Umbilical cord (tissue), 2 donors: ENCODE measurements around the gene CYP2W1. TPM values are rescaled to one million over a fixed set of nuclear protein-coding genes. Genes with fewer than 3 reads are reported as not detected.

Experiments
- DNase-seq: peaks from one replicate; pipeline ENCODE4 v3.0.0-alpha.2; 2015; ENCODE audit warnings: low spot score
- total RNA-seq: library from RNA; depleted of rRNA; stranded (reverse); fragments of >200 nt; gene quantifications from one replicate; pipeline ENCODE4 v1.2.3, GENCODE V29; 2014; ENCODE audit warnings: low replicate concordance; ENCODE audit not compliant: insufficient read depth

CYP2W1 gene
- total RNA-seq, 1 donor from 2014 or later, result 39.2 TPM

GRCh38 chr7:981793-982510 lies 1.0 kb upstream of the CYP2W1 start:
- DNase-seq, result peak; percentile 67

DNA sequence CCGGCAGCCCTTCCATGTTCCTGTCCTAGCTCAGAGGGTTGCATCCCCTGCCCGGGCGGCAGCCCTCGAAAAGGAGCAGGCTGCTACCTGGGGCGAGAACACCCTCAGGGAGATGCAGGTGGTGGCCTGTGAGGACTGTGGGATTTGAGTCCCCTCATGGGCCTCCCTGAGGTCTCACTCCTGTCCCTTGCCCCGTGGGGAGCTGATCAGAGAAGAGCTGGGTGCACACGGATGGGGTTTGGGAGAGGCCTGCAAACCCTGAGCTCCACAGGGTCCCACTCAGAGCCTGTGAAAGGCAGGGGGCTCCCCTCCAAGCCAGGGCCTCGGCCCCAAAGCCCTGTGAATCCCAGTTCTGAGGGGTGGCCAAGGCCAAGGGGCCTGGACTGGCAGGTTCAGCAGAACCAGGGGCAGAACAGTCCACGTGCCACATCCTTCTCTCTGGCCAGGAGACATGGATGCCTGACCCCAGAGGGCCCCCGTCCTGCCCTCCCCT lies 424 bp upstream of the CYP2W1 start:
- DNase-seq, result no peak

GRCh38 chr7:983616-984071 lies 663 bp downstream of the CYP2W1 start:
- no peak for DNase-seq

DNA sequence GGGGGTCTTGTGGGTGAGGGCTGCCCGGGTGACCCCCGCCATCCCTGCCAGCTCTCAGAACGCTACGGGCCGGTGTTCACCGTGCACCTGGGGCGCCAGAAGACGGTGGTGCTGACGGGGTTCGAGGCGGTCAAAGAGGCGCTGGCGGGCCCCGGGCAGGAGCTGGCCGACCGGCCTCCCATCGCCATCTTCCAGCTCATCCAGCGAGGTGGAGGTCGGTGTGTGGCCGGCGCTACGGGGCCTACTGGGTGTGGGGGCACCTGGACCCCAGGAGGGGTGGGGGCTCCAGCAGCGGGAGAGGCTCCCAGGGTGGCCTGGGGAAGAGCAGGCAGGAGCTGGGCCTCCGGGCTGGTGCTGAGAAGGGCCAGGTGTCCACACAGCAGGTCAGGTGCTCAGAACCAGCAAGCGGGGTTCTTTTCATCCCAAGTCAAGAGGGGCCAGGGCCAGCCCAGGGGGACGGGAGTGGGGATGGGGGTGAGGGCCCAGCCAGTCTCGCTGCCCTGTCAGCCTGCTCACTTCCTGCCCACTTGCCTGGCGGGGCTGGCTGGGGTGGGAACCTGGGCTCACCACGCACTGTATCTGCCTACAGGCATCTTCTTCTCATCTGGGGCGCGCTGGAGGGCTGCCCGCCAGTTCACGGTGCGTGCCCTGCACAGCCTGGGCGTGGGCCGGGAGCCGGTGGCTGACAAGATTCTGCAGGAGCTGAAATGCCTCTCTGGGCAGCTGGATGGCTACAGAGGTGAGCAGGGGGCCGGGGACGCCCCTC lies 1.6 kb downstream of the CYP2W1 start:
- DNase-seq, result no peak

DNA sequence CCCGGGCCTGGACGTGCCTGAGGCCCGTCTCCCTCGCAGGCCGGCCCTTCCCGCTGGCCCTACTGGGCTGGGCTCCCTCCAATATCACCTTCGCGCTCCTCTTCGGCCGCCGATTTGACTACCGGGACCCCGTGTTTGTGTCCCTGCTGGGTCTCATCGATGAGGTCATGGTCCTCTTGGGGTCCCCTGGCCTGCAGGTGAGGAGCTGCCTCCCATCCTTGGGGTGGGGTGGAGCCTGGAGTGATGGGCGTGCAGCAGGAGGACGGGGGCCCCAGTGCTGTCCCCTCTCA lies 2.1 kb downstream of the CYP2W1 start:
- no peak for DNase-seq

DNA sequence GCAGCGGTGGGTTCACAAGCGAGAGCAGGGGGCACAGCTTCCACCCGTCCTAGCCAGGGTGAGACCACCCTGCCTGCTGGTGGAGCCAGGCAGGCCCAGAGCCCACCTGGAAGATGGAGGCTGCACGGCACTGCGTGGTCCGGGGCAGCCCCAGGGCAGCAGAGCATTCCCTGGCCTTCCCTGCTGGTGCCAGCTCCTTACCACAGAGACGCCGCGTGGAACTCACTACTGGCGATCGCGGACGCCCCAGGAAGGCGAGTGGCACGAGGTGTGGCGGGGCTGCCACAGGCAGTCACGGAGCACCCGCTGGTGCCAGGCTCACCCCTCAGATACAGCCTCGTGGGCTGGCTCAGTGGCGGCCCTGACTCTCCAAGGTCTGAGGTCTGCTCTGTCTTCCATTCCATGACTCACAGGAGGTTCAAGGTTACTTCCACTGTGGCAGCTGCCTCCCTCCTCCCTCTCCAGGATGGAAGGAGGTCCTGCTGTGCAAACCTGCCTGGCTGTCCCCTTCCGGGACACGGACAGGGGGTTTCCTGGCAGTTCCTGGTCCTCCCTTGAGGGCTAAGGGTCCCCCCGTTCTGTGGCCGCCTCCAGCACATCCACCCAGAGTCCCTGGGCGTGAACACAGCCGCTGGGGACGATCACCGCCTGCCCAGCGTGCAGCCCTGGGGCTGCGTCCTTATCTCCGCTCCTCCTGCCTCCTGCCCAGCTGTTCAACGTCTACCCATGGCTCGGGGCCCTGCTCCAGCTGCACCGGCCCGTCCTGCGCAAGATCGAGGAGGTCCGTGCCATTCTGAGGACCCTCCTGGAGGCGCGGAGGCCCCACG lies 3.1 kb downstream of the CYP2W1 start:
- DNase-seq, result no peak

GRCh38 chr7:986766-987751 lies 4.1 kb downstream of the CYP2W1 start:
- DNase-seq, result no peak

DNA sequence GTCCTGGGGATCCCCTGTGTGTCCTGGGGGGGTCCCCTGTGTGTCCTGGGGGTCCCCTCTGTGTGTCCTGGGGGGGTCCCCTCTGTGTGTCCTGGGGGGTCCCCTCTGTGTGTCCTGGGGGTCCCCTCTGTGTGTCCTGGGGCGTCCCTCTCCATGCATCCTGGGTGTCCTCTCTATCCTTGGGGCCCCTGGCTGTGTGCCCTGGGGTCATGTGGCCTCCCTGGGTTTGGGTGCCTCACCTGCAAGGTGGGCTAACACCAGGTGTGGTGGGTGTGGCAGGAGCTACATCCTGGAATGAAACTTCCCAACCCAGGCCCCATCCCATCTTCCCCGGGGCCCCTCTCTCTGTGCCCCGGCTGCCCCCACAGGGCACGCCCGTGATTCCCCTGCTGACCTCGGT lies 4.9 kb downstream of the CYP2W1 start:
- DNase-seq, result no peak

GRCh38 chr7:988426-988911 lies 5.5 kb downstream of the CYP2W1 start:
- DNase-seq, result peak; percentile 40

GRCh38 chr7:988963-989529 lies 6.1 kb downstream of the CYP2W1 start:
- peak; percentile 42 for DNase-seq

- DNase-seq, result no peak
Observed at GRCh38 chr7:990352-990932, 7.5 kb downstream of the CYP2W1 start.

DNA sequence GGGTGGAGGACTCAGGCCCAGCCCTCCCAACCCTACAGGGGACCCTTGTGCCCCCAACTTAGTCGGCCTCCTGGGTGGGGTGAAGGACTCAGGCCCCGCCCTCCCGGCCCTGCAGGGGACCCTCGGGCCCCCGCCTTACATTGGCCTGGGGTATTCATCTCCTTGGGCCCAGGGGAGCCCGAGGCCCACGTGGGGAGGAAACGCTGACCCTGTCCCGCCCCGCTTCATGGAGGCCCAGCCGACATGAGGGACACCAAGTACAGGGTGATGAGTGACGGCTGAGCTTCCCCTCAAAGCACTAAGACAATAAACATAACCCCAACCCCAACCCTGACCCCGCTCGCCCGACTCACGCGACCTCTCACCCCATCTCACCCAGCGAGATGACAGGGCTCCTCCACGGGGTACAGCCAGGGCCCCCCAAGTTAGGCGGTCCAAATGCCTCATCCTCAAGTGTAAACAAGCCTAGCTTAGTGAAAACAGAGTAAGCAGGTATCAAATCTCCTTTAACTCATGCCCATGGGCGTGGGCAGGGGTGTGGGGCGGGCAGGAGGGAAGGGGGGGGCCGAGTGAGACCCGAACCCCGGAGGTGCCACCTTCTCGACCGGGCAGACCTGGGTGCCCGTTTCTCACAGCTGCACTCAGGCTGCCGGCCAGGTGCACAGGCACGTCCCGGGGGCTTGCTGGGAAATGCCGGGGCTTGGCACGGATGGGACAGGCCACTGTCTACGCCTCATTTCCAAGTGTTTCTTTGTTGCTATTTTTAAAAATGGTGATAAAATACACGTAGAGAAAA lies 8.2 kb downstream of the CYP2W1 start:
- DNase-seq, result peak; percentile 55

GRCh38 chr7:991729-992656 lies 9.0 kb downstream of the CYP2W1 start:
- peak; percentile 55 for DNase-seq

DNA sequence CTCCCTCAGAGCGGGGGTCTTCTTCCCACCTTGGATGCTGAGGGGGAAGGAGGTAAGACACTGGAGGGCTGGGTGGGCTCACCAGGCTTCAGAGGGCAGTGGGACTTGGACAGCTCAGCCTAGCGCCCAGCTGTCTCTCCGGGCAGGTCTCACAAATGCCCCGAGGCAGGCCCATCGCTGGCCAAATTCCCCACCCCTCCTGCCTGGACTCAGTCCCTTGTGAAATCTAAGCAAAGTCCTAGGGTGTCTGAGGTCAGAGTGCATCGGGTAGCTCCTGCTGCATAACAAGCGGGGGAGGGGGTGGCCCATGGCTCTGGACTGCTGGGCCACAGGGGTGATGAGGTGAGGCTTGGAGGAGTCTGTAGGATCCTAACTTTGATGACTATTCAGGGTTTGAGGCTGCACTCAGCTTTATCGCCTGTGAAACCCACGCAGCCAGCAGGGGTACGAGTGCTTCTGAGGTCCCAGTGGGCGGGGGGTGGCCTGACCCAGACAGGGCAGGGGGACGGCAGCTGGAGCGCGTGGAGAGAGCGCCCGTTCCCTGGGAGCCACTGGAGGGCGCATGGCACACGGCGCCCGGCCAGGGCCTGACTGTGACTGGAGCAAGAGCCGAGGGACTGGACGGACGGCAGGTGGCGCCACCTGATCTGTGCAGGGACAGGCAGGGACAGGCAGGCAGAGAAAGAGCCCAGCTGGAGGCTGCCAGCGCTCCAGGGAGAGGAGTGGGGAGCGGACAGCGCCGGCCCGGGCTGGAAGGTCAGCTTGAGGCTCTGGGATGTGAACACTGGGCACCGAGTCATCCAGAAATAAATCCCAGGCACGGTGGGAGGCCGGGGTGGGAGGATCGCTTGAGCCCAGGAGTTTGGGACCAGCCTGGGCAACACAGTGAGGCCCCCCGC lies 10.0 kb downstream of the CYP2W1 start:
- DNase-seq, result peak; percentile 98

DNA sequence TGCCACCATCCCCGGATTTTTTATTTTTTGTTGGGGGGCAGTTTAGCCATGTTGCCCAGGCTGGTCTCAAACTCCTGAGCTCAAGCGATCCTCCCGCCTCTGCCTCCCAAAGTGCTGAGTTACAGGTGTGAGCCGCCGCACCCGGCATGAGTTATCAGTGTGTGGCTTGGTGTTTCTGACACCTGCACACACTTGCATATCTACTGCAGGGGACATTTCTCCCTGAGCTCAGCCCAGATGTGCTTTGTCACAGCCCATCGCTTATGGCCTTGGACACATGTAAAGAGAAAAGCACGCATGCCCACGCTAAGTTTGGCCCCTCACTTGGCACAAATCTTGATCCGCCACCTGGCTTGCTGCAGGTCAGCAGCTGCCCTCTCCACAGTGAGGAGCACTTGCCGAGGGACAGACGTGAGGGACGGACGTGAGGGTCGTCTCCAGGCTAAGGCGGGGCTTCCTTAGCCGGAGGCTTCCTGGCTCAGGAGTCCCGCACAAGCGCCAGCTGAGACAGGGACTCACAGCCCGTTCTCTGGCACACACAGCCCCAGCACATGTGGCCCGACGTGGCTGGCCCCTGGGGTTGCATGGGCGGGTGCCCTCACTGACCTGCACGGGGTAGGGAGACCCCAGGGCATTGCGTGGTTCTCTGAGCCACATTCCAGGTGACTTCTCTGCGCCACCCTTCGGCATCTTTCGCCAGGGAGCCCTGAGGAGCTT lies 11.8 kb downstream of the CYP2W1 start:
- no peak for DNase-seq

DNA sequence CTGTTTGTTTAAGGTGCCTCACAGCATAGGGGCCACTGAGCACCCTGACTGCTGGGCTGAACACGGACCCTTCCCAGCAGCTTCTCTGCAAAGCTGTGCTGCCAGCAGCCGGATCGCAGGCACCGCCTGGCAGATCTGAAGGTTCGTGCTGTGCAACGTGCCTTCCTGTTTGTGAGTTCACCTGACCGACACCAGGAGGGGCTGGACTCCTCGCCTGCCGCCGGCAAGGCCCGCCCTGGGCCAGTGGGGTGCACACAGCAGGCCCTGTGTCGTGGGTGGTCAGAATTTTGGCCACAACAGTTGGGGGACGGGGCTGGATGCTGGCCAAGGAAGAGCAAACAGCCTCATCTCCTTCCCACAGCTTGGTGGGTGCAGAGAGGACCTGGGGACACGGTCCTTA lies 12.6 kb downstream of the CYP2W1 start:
- DNase-seq, result no peak
